ENCODE measurements around the gene RABAC1.

Gene RABAC1

DNA sequence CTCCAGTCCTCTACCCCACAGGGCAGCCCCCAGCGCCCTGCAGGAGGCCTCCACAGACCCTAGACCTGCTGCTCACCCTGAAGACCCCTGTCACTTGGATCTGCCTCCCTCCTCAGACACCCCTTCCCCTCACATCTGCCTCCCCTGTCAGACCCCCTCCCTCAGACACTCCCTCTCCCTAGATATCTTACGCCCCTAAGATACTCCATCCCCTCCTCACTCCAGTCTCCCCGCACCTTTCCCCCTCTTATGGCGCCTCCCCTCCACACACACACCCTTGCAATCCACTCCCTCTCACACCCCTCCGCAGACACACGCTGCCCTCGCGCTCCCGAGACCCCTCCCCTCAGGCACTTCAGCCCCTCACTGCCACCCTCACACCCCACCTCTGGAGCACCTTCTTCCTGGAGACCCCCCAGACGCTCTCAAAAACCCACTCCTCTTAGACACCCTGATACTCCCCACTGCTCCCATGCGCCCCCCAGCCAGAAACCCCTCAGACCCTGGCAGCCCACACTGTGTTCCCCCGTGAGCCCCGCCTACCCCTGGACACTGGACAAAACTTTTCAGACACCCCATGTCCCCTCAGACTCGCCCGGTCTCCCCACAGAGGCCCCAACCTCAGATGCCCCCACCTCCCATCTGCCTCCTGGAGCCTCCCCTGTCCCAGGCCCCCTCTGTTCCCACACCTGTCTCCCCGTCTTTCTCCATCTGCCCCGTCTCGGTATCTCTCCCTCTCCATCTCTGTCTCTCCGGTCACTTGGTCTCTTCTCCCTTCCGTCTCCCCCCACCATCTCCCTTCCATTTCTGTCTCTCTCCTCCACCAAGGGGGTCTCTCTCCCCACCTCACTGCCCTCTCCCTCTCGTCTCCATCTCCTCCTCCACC lies 45.3 kb downstream of the RABAC1 start:
- no peak for DNase-seq

DNA sequence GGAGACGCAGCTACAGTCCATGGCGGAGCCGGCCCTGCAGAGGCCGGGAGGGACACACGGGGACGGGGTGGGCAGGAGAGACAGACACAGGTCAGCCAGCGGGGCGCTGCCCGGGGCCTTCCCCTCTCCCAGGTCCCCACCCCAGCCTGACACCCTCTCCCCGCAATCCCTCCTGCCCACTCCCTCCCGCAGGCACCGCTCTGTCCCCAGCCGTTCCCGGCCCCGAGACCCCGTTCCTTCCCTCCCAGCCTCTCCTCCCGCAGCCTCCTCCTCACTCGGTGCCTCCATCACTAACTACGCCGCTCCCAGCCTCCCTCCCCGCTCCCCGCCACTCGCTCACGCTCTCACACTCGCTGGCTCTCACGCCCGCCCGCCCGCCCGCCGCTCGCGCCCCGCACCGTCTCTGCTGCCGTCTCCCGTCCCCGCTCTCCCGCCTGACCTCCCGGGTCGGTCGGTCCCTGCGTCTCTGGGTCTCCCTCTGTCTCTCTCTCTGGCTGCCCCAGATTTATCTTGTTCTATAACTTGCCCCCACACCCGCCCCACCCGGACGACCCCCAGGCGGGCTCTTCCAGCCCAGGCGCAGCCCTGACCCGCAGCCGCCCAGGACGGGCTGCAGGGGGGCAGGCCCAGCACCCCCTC lies 46.1 kb downstream of the RABAC1 start:
- DNase-seq, result no peak

DNA sequence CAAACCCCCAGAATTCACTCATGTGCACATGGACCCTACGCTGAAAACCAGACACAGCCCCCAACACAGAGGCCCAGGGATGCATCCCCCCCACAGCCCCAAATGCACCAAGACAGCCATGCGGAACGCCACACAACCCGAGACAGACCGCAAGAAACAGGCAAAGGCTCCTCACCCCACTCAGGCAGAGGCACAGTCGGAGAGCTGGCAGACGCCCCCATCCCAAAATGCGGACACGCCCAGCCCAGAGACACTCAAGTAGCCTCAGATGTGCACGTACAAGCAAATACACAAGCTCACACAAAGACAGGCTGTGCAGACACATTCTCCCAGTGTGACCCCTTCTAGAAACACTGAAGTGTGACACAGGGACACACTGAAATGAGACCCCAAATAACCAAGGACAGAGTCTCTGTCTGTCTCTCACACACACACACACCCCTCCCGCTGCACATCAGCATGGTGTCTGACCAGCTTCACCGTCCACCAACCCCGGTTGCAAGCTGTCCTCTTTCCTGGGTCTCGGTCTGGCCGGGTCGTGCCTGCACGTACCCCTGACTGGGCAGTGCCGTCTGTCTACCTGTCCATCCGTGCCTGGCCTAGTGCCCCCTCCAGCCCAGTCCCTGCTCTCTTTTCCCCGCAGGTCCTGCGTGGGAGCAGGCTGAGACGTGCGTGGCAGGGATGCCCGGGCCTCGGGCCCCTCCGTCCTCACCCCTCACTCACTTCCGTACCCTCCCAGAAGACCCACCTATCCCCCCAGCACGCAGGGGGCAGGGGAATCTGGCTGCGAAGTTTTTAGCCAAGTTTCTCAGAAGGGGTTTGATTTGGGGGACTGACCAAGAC lies 47.0 kb downstream of the RABAC1 start:
- no peak for DNase-seq

DNA sequence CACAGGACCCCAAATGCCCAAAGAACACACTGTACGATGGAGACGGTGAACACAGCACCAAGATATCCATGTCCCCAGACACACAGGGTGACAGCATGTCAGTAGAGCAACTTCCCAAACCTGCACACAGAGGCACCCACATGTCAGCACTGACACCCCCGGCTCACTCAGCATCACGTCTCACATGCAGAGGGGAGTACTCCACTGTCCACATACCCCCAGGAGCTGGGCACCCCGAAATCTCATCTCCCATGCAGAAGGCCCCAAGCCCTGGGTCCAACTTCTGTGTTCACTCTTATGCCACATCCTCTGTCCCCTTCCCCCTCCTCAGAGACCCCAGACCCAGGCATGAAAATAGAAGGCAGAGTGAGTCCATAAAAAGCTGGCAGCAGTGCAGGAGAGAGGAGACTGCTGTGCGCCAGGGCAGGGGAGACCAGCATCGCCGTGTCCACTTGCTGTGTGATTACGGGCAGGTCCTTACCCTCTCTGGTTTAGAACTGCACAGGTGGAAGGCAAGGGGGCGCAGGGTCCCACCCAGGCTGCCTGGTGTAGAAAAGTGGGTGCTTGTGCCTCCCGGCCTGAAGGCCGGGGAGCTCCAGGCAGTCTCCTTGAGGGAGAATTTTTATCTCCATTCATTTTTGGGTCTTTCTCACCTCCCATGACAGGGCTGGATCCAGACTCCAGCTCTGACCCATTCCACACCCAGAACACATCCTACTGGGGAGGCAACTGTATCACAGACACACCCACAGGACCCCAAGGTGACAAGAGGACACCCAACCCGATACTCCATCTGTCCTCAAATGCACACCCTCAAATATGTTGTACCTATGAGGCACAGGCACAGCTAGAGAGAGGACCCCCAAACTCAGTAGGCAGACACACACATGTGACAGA lies 47.9 kb downstream of the RABAC1 start:
- DNase-seq, result no peak

DNA sequence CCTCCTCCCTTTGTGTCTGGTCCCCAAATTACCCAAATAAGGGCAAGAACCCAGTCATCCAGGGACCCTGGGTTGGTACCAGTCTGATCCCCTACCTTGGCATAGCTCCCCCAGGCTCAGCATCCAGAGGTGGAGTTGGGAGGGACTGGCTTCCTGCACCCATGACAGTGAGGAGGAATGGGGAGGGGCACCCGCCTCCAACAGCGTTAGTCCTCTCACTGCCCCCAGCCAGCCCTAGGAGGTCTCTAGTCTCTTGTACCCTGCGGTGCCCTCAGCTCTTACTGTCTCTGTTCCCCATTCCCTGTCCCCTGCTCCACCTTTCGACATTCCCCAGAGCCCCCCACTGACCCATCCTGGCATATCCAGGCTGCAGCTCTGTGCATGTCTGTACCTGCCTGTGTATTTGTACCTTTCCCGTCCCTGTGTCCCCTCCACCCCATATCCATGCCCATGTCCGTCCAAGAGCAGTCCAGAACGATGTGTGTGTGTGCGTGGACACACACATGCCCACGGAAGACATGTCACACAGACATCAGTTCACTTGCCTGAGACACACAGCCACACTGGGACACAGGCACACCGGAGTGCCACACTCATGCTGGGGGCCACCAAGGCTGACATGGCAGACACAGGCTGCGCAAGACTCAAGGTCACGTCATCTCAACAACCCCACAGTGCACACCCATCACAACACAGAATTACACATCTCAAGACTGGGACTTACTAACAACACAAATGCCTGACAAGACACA lies 48.7 kb downstream of the RABAC1 start:
- DNase-seq, result no peak

DNA sequence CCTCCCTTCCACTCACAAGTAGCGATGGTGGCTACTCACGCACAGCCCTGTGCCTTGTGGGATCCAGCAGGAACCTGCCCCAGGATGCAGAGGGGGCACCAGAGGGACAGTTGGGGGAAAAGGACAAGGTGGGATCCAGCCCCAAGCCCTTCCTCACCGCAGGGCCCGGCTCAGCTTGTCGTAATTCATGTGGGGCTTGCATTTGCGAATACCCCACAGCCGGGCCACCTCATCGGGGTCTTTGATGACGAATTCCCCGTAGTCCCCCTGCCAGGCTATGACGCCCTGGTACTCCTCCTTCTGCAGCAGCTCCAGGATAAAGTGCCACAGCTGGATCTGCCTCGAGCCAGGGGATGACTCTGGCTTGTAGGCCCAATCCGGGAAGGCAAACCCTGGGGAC lies 49.4 kb downstream of the RABAC1 start:
- DNase-seq, result no peak

DNA sequence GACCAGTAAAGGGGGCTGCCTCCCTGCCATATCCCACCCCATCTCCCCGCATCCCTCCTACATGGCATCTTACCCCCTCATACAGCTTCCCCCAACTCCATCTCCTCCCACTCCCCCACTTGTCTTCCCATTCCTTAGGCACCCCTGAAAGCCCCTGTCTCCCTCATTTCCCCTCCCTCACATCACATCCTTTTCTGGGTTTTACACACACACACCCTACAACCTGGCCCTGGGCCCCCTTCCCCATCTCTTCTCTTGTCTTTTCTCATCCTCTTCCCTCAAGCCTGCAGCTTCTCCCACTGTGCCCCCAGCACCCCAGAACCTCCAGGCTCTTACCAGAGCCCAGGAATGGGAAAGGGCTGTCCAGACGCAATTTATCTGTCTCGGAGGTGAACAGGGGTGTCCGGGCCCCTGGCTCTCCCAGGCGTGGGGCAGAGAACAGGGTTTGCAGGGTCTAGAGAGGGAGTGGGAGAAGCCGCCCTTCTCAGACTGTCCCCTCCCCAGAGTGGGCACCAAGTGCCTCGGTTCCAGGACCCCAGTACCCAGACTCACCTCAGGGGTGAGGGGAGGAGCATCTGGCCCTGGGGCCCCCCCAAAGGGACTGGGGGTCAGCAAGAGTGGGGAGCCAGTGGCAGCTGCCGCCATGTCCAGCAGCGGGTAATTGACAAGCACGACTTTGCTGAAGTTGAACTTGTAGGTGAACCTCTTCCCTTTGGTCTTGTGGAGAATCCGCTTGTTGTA lies 50.2 kb downstream of the RABAC1 start:
- no peak for DNase-seq

DNA sequence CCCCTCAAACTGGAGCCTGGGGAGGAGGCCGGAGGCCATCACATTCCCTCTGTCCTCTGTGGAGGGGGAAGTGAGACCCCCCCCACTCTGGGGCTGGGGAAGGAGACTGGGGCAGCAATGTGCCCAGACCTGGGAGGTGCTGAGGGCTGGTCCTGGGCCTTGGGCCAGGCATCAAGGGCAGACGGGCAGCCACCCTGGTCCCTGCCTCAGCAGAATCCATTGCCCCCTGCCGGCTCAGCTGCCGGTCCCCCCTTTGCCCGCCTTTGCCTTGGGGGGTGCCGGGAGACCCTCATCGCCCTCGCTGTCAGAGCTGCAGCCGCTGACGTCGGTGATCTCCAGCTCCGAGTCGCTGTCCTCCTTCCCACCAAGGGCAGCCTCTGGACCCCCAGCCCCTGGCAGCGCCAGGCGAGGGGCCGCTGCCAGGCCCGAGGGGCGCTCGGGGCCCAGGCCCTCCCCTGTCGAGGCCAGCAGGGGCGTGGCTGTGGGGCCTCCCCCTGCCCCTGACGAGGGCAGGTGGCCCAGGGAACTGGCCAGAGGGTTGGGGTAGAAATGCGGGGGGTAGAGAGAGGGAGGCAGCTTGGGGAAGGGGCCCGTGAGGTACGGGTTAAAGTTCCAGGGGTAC lies 51.0 kb downstream of the RABAC1 start:
- DNase-seq, result no peak

DNA sequence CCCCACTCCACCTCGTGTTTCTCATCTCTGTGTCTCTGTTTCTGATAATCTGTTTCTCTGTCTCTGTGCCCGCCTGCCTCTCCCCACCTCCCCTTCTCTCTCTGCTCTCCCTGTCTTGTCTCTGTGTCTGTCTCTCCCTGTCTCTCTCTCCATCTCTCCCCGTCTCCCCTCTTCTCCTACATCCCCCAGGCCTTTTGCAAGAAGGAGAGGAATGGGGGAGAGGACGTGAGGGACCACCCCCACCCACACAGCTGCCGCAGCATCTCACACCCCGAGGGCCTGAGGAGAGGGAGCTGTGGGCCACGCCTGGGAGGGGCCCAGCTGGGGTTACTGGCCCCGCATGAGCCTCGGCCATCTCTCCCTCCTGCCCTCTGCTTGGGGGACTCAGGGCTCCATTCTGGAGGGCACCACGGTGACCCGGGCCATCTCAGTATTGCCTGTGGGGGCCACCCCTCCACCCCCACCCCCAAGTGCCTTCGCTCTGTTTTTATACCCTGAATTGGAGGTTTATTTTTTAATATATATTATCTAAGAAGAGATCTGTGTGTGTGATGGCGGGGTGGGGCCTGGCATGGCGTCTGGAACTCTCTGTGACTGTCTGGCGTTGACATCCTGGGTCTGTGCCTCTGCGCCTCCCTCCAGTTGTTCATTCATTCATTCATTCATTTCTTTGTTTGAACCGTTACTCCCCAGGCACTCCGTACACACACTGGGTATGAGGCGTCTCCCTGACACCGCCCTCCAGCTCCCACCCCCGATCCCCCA lies 52.0 kb downstream of the RABAC1 start:
- DNase-seq, result no peak
